Nephron progenitor cell (in vitro differentiated cells): Measurements from ENCODE around the gene TP53BP1.

Experiments
- DNase-seq: peaks from one replicate; pipeline ENCODE4 v3.0.0; 2021
- H3K27ac Mint-ChIP-seq: 2 replicates; pipeline ENCODE4 v1.8.0; 2021; ENCODE audit warnings: mild to moderate bottlenecking, moderate library complexity, mixed read lengths
- H3K27me3 Mint-ChIP-seq: 2 replicates; pipeline ENCODE4 v1.8.0; 2021; ENCODE audit warnings: mild to moderate bottlenecking, low read depth, mixed read lengths; ENCODE audit not compliant: poor library complexity
- H3K36me3 Mint-ChIP-seq: 2 replicates; pipeline ENCODE4 v1.8.0; 2021; ENCODE audit warnings: low read depth, mixed read lengths
- H3K4me1 Mint-ChIP-seq: 2 replicates; pipeline ENCODE4 v1.8.0; 2021; ENCODE audit warnings: mixed read lengths
- H3K4me3 Mint-ChIP-seq: 2 replicates; pipeline ENCODE4 v1.8.0; 2021; ENCODE audit warnings: mild to moderate bottlenecking, moderate library complexity, mixed read lengths
- H3K9me3 Mint-ChIP-seq: 2 replicates; pipeline ENCODE4 v1.8.0; 2021; ENCODE audit warnings: mild to moderate bottlenecking, moderate library complexity, mixed read lengths
- CTCF ChIP-seq: fragments of 200-600 bp; sonication (generic); IDR thresholded peaks from 2 replicates; pipeline ENCODE4 v1.5.0; 2021; ENCODE audit warnings: antibody characterized with exemption

Gene TP53BP1

DNA sequence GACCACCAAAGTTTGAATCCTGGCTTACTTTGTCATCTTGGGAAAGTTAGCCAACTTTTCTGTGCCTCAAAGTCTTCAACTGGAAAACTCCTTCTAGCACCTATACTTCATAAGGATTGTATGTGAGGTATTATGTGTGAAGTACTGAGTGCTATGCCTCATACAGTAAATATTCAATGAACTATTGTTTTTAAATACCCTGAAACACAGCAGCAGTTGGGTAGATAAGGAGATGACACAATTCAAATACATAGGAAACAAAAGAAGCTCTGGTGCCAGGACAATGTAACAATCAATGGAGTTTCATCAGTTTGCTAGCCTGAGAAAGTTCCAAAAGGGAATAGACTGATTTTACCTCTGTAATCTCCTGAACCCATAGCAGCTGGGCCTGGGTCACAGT lies 78.8 kb downstream of the TP53BP1 start:
- no peaks in the 10 kb centered on the region for H3K4me1 Mint-ChIP-seq
- no peak for DNase-seq
- no peak overlapping the region for H3K4me3 Mint-ChIP-seq
- no peaks in the 10 kb centered on the region for H3K9me3 Mint-ChIP-seq
- H3K27ac Mint-ChIP-seq: peak overlapping the region; percentile 94
- H3K27me3 Mint-ChIP-seq: no peaks in the 10 kb centered on the region
- TF ChIP-seq CTCF: no peak
- H3K36me3 Mint-ChIP-seq: peaks cover 87% of the 10 kb centered on the region

GRCh38 chr15:43412096-43412495 lies 80.9 kb downstream of the TP53BP1 start:
- DNase-seq: no peak
- no peaks in the 10 kb centered on the region for H3K4me1 Mint-ChIP-seq
- H3K9me3 Mint-ChIP-seq: no peaks in the 10 kb centered on the region
- TF ChIP-seq CTCF: no peak
- no peak overlapping the region for H3K4me3 Mint-ChIP-seq
- H3K36me3 Mint-ChIP-seq: peaks cover 94% of the 10 kb centered on the region
- H3K27ac Mint-ChIP-seq: peak overlapping the region; percentile 36
- H3K27me3 Mint-ChIP-seq: no peaks in the 10 kb centered on the region

GRCh38 chr15:43410572-43411214 lies 82.3 kb downstream of the TP53BP1 start:
- no peaks in the 10 kb centered on the region for H3K4me1 Mint-ChIP-seq

DNA sequence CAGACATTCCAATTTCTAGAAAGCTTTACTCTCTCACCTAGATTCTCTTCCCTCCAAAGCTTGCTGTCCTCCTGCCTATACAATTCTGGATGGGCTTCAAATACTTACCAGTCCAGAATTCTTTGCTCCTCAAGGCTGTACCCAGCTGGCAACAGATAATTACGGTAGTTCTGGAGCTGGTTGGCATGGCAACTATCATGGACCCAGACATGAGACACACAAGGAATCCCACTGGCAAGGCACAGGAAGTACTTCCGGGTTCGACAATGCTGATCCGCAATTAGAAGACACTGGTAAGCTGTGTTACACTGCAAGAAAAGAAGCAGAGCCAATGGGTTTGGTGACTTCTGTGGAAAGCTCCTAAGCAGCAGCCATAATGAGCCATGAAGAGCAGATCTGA lies 84.2 kb downstream of the TP53BP1 start:
- no peaks in the 10 kb centered on the region for H3K4me1 Mint-ChIP-seq
- no peak overlapping the region for H3K27ac Mint-ChIP-seq
- H3K36me3 Mint-ChIP-seq: peaks cover 91% of the 10 kb centered on the region
- no peaks in the 10 kb centered on the region for H3K27me3 Mint-ChIP-seq
- no peak overlapping the region for H3K4me3 Mint-ChIP-seq
- DNase-seq: no peak
- TF ChIP-seq CTCF: no peak
- H3K9me3 Mint-ChIP-seq: no peaks in the 10 kb centered on the region

More at GRCh38 chr15:43410572-43411214, 82.3 kb downstream of the TP53BP1 start:
- DNase-seq: no peak
- no peaks in the 10 kb centered on the region for H3K27me3 Mint-ChIP-seq
- H3K4me3 Mint-ChIP-seq: no peak overlapping the region
- no peaks in the 10 kb centered on the region for H3K9me3 Mint-ChIP-seq
- TF ChIP-seq CTCF: no peak
- peaks cover 94% of the 10 kb centered on the region for H3K36me3 Mint-ChIP-seq
- H3K27ac Mint-ChIP-seq: no peak overlapping the region

DNA sequence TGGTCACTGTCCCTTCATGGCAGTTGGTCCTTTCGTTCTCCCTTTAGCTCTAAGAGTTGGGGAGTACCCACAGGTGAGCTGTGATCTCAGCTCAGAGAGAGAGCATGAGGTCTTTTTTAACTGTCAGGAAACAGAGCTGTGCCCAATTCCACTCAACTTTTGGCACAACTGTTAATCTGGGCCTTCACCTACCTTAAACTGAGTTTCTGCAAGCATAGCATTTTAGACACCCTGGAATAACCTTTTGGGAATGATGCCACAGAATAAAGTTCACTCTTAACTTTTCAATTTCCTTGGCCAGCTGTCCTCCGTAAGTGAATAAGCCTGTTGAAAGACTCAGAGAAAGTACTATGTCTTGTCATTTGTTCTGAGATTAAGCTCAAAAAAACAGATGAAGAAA lies 86.1 kb downstream of the TP53BP1 start:
- no peaks in the 10 kb centered on the region for H3K9me3 Mint-ChIP-seq
- no peak overlapping the region for H3K4me3 Mint-ChIP-seq
- peaks cover 81% of the 10 kb centered on the region for H3K36me3 Mint-ChIP-seq
- H3K27ac Mint-ChIP-seq: peak overlapping the region; percentile 57
- no peaks in the 10 kb centered on the region for H3K4me1 Mint-ChIP-seq
- H3K27me3 Mint-ChIP-seq: no peaks in the 10 kb centered on the region
- TF ChIP-seq CTCF: no peak
- no peak for DNase-seq

DNA sequence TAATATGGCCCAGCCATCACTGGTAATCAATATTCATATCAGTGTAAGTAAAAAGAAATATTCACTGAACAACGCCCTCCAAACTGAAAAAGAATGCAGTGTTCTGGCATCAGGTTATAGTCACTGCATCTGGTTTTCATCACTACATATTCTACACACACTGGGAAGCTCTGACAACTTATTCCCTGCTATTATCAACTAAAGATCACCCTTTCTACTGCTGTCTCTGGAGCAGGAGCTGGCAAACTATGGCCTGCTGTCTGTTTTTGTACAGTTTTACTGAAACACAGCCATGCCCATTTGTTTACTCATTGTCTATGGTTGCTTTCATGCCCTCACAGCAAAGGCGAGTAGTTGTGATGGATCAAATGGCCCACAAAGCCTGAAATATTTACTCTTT lies 86.8 kb downstream of the TP53BP1 start:
- Mint-ChIP-seq H3K36me3 (peaks cover 81% of the 10 kb centered on the region), H3K4me3 (no peak overlapping the region)
- DNase-seq: no peak

More for the DNA sequence above, 86.8 kb downstream of the TP53BP1 start:
- no peaks in the 10 kb centered on the region for H3K27me3 Mint-ChIP-seq
- H3K9me3 Mint-ChIP-seq: no peaks in the 10 kb centered on the region
- no peaks in the 10 kb centered on the region for H3K4me1 Mint-ChIP-seq
- no peak overlapping the region for H3K27ac Mint-ChIP-seq
- no peak for TF ChIP-seq CTCF
